ENCODE results near the gene PAX6.

DNA sequence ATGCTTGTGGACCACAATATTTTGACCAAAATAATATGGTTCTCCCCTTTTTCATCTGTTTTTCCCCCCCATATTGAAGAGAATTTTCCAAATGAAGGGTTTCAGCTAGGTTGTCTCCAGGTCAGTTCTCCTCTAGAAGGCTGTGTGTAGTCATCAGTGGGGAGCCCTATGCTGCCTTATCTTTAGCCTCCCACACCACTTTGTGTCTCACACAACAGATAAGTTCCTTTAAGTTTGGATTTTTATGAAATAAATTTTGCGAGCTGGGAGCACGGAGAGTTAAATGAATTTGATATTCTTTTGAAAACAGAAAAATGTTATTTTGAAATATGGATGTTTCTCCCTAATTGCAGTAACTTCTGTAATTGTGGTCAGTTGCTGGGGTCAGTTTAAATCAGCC, 28.9 kb downstream of the PAX6 start:
- TF ChIP-seq CTCF (IDR thresholded peaks at IDR 0.05) (no peak), POLR2AphosphoS5 (IDR thresholded peaks at IDR 0.05) (no peak)

Data from breast epithelium (tissue), 3 donors.